HepG2 (cell line): ENCODE measurements around the gene STC2. TPM values are rescaled to one million over a fixed set of nuclear protein-coding genes. Genes with fewer than 3 reads are reported as not detected.
A peak's percentile ranks its signal among the peaks of the same experiment; 100 is the strongest.

Source experiments
- ATAC-seq: fragments of 200-7000 bp; cut with Tn5 transposase; 3 replicates; pipeline ENCODE4 v1.9.1; 2020; ENCODE audit warnings: mild to moderate bottlenecking, moderate library complexity
- BruUV-seq: library from RNA; stranded (reverse); fragments of 400-500 nt; replicated peaks from 2 replicates; lab custom pipeline; 2021; lab: Mats Ljungman, UMichigan
- CTCF ChIA-PET: fragments of 300-600 bp; formaldehyde crosslinking; extraction: SDS; loops from one replicate; lab custom pipeline; 2021; ENCODE audit warnings: low total read pairs, inconsistent platforms, low intra/inter-chr PET ratio; lab: Yijun Ruan, JAX
- POLR2A ChIA-PET: fragments of 350-600 bp; sonication (Branson Sonifier 250); formaldehyde crosslinking; loops from one replicate; lab custom pipeline; 2020; ENCODE audit warnings: antibody characterized with exemption, inconsistent platforms; lab: Yijun Ruan, JAX
- DNase-seq: peaks from one replicate; pipeline ENCODE4 v3.0.0-alpha.2; 2015; ENCODE audit warnings: low spot score
- FAIRE-seq: peaks from 3 replicates; lab custom pipeline; 2011; peaks lifted over from hg19 to GRCh38; lab: Jason Lieb, UNC
- H2AFZ ChIP-seq: one replicate; pipeline ENCODE4 v1.6.1; 2011; ENCODE audit warnings: low read length, inconsistent platforms
- H3K27ac ChIP-seq: fragments of 300-600 bp; 3 replicates; pipeline ENCODE4 v1.8.0; 2011; ENCODE audit warnings: mixed run types, mild to moderate bottlenecking, mixed read lengths, low read length, inconsistent platforms; ENCODE audit not compliant: insufficient read depth; ENCODE audit errors: extremely low read length
- H3K27me3 ChIP-seq, 2 experiments: fragments of 200-600 bp in 1 of 2; 2 replicates in 1 of 2; 3 replicates in 1 of 2; pipeline versions ENCODE4 v1.6.0 to v1.8.0; 2011; ENCODE audit warnings: low read length in 2 of 2, mild to moderate bottlenecking in 2 of 2, moderate library complexity in 2 of 2, inconsistent platforms in 1 of 2; ENCODE audit not compliant: insufficient read depth in 2 of 2, control insufficient read depth in 1 of 2
- H3K36me3 ChIP-seq, 2 experiments: fragments of 200-600 bp in 1 of 2; replicated peaks in 1 of 2; 2 replicates in 1 of 2; 3 replicates in 1 of 2; pipeline versions ENCODE4 v1.5.1 to v1.8.0; 2011; ENCODE audit warnings: low read length in 2 of 2, inconsistent platforms in 1 of 2; ENCODE audit not compliant: insufficient read depth in 2 of 2, control insufficient read depth in 1 of 2
- H3K4me1 ChIP-seq: 2 replicates; pipeline ENCODE4 v1.5.1; 2012; ENCODE audit warnings: low read length, inconsistent platforms; ENCODE audit not compliant: insufficient read depth
- H3K4me2 ChIP-seq: 2 replicates; pipeline ENCODE4 v1.6.0; 2011; ENCODE audit warnings: low read depth, low read length, inconsistent platforms
- H3K4me3 ChIP-seq, 3 experiments: fragments of 200-600 bp in 1 of 3; sonication (generic), shearing (Covaris generic) in 1 of 3; replicated peaks in 1 of 3; 2 replicates each; pipeline ENCODE4 v1.5.1; 2011 to 2016; ENCODE audit warnings: low read length in 3 of 3, inconsistent platforms in 2 of 3, low read depth in 2 of 3, mild to moderate bottlenecking in 2 of 3, control low read depth in 1 of 3, mixed read lengths in 1 of 3; ENCODE audit not compliant: insufficient read depth in 1 of 3
- H3K79me2 ChIP-seq: one replicate; pipeline ENCODE4 v1.6.1; 2011; ENCODE audit warnings: low read length, inconsistent platforms; ENCODE audit not compliant: insufficient read depth
- H3K9ac ChIP-seq: 2 replicates; pipeline ENCODE4 v1.6.0; 2011; ENCODE audit warnings: mild to moderate bottlenecking, low read depth, low read length, inconsistent platforms; ENCODE audit not compliant: insufficient read depth
- H3K9me3 ChIP-seq: 2 replicates; pipeline ENCODE4 v1.5.1; 2012; ENCODE audit warnings: mild to moderate bottlenecking, low read length
- H4K20me1 ChIP-seq: 2 replicates; pipeline ENCODE4 v1.6.0; 2011; ENCODE audit warnings: inconsistent platforms, mild to moderate bottlenecking, low read length, moderate library complexity; ENCODE audit not compliant: insufficient read depth
- CREB1 ChIP-seq, 2 experiments: fragments of 450-650 bp in 1 of 2; IDR thresholded peaks; 2 replicates each; pipeline ENCODE4 v1.6.1; 2016 to 2017; ENCODE audit warnings: control low read depth in 1 of 2, mild to moderate bottlenecking in 1 of 2, missing compliant biosample characterization in 1 of 2, missing genetic modification characterization in 1 of 2
- FOXA1 ChIP-seq, 2 experiments: fragments of 450-650 bp in 1 of 2; sonication (generic) in 1 of 2; formaldehyde crosslinking in 1 of 2; IDR thresholded peaks; 2 replicates each; pipeline versions ENCODE4 v1.4.0 to v1.6.1; 2016 to 2020; ENCODE audit warnings: missing genetic modification reagents in 1 of 2
- FOXA3 ChIP-seq: IDR thresholded peaks from 2 replicates; pipeline ENCODE4 v1.6.1; 2016; ENCODE audit warnings: missing genetic modification reagents, missing compliant biosample characterization
- NCOR1 ChIP-seq: fragments of 200-600 bp; sonication (generic); IDR thresholded peaks from 2 replicates; pipeline ENCODE4 v1.7.0; 2017; ENCODE audit warnings: antibody characterized with exemption, low read length, borderline replicate concordance
- NR2F6 ChIP-seq, 2 experiments: IDR thresholded peaks; 2 replicates each; pipeline ENCODE4 v1.6.1; 2016; ENCODE audit warnings: antibody characterized with exemption in 1 of 2, mild to moderate bottlenecking in 1 of 2
- RNF219 ChIP-seq: sonication (generic); formaldehyde crosslinking; IDR thresholded peaks from 2 replicates; pipeline ENCODE4 v1.5.0; 2020; ENCODE audit warnings: mild to moderate bottlenecking, missing genetic modification reagents
- SIN3A ChIP-seq: IDR thresholded peaks from 2 replicates; pipeline ENCODE4 v1.6.1; 2011; ENCODE audit warnings: low read depth, mild to moderate bottlenecking, control low read depth, low read length, borderline replicate concordance
- TCF12 ChIP-seq, 2 experiments: fragments of 450-650 bp in 1 of 2; sonication (generic) in 1 of 2; formaldehyde crosslinking in 1 of 2; IDR thresholded peaks; 2 replicates each; pipeline versions ENCODE4 v1.6.1 to v1.8.0; 2017 to 2022; ENCODE audit warnings: antibody characterized with exemption in 1 of 2, mild to moderate bottlenecking in 1 of 2, missing genetic modification reagents in 1 of 2, moderate library complexity in 1 of 2
- UBTF ChIP-seq: sonication (generic); formaldehyde crosslinking; IDR thresholded peaks from 2 replicates; pipeline ENCODE4 v1.4.0; 2020; ENCODE audit warnings: mild to moderate bottlenecking, missing genetic modification reagents
- ZEB1 ChIP-seq: IDR thresholded peaks from 2 replicates; pipeline ENCODE4 v1.6.1; 2012; ENCODE audit warnings: mild to moderate bottlenecking, low read depth, inconsistent platforms; ENCODE audit not compliant: insufficient replicate concordance
- ZNF225 ChIP-seq: sonication (generic); formaldehyde crosslinking; IDR thresholded peaks from 2 replicates; pipeline ENCODE4 v1.4.0; 2020; ENCODE audit warnings: mild to moderate bottlenecking, missing genetic modification reagents
- ZNF501 ChIP-seq: sonication (generic); formaldehyde crosslinking; IDR thresholded peaks from 2 replicates; pipeline ENCODE4 v1.5.1; 2020; ENCODE audit warnings: mild to moderate bottlenecking, moderate library complexity, missing genetic modification reagents
- ZNF546 ChIP-seq: sonication (generic); formaldehyde crosslinking; conservative IDR thresholded peaks from 2 replicates; pipeline ENCODE4 v1.8.1; 2023; ENCODE audit warnings: mild to moderate bottlenecking, missing genetic modification reagents
- ZNF629 ChIP-seq: sonication (generic); formaldehyde crosslinking; conservative IDR thresholded peaks from 2 replicates; pipeline ENCODE4 v1.5.0; 2020; ENCODE audit warnings: missing genetic modification reagents
- ZNF720 ChIP-seq: sonication (generic); formaldehyde crosslinking; IDR thresholded peaks from 2 replicates; pipeline ENCODE4 v1.4.0; 2020; ENCODE audit warnings: missing genetic modification reagents
- WGBS: methylation state at CpG from one replicate; pipeline ENCODE4 v1.1.6; 2017; ENCODE audit warnings: low lambda C conversion rate; 5-methylcytosine and 5-hydroxymethylcytosine counted together
- in situ Hi-C: cut with HindIII; loops from 2 replicates; pipeline ENCODE4 v1.10.0; 2017; ENCODE audit warnings: low pct_unique_long_range_greater_than_20kb; ENCODE audit not compliant: extremely low pct_ligation_motif_present
- intact Hi-C: fragments of 100-400 bp; cut with micrococcal nuclease; formaldehyde crosslinking; loops from one replicate; pipeline ENCODE4 v1.10.0; 2022; ENCODE audit not compliant: unreplicated experiment
- polyA plus RNA-seq, 8 experiments: library from polyadenylated mRNA; depleted of rRNA in 3 of 8; stranded (reverse) in 7 of 8; unstranded in 1 of 8; fragments of >200 nt; fragmentation: Illumina TruSeq in 4 of 8; extraction: Trizol in 4 of 8; gene quantifications; 2 replicates each; pipeline versions ENCODE4 v1.2.1 to v1.2.3, GENCODE V29; 2011 to 2016; ENCODE audit warnings: low read depth in 4 of 8, missing spikeins in 1 of 8, mixed read lengths in 1 of 8; ENCODE audit not compliant: insufficient read depth in 1 of 8
- total RNA-seq, 5 experiments: library from RNA; depleted of rRNA; stranded (reverse); fragments of >200 nt; fragmentation: Illumina TruSeq; extraction: Trizol; gene quantifications; 2 replicates each; pipeline ENCODE4 v1.2.3, GENCODE V29; 2016; ENCODE audit warnings: low read depth in 1 of 5
- TF ChIP-seq, protein P1 (sequence below): IDR thresholded peaks from 2 replicates; pipeline ENCODE4 v1.6.1; 2016; ENCODE audit warnings: mild to moderate bottlenecking

STC2 gene
- total and polyA plus RNA-seq, 2 of the 13 experiments (the other 11 are each of a cell fraction or from before 2014, with no cell fraction given), result 27.1 to 69.2 TPM

GRCh38 chr5:173290477-173291131, 37.6 kb downstream of the STC2 start:
- H3K9me3 ChIP-seq, result no peaks in the 10 kb centered on the region
- BruUV-seq, result no TSS peak
- ATAC-seq (peak; percentile 59), DNase-seq (peak; percentile 55), FAIRE-seq (peak; percentile 8)
- CTCF ChIA-PET, result no interaction called here
- 0% methylated on average over 8 of the region's 12 CpGs for WGBS
- H3K79me2 ChIP-seq, result no peaks in the 10 kb centered on the region
- no peaks in the 10 kb centered on the region for H3K36me3 ChIP-seq
- POLR2A ChIA-PET, result interaction anchor here (11.1 kb wide), 1 partner anchor 39 kb away, joined by 513 read pairs; the partner anchor contains the start of gene STC2
- no peaks in the 10 kb centered on the region for H4K20me1 ChIP-seq
- intact Hi-C loops (no loop called here), in situ Hi-C loops (loop anchor here (5.0 to 25.0 kb wide), 2 partner anchors 42 to 303 kb away; partner anchors contain the start of gene ATP6V0E1)
- H2AFZ ChIP-seq, result no peak overlapping the region
- peak overlapping the region; percentile 24; the same call in 1 of the 2 replicates for H3K9ac ChIP-seq
- H3K27ac ChIP-seq, result peak overlapping the region; percentile 22
- H3K4me2 ChIP-seq, result peak overlapping the region; percentile 66
- H3K4me1 ChIP-seq, result peaks cover 53% of the 10 kb centered on the region
- H3K27me3 ChIP-seq, result no peaks in the 10 kb centered on the region; a peak in 1 of 5 replicates
- H3K4me3 ChIP-seq, result peak overlapping the region in 2 of 3 experiments; percentile 39 to 40; a peak in 4 of 6 replicates
- TF ChIP-seq NCOR1 (peak; percentile 49; the same call in 1 of the 2 replicates), NR2F6 (IDR thresholded peaks at IDR 0.05) (peak; percentile 61; the same call in 1 of the 2 replicates), NR2F6 (CRISPR knock-in tag; IDR thresholded peaks at IDR 0.05) (0 out of 2 replicates have a peak, but pooled peaks have one; percentile 53), ZNF629 (no peak), ZNF546 (CRISPR knock-in tag) (no peak), ZNF501 (CRISPR knock-in tag) (peak; percentile 45; the same call in 1 of the 2 replicates), ZNF720 (no peak), SIN3A (peak; percentile 55; the same call in 1 of the 2 replicates), UBTF (CRISPR knock-in tag) (0 out of 2 replicates have a peak, but pooled peaks have one; percentile 33), ZEB1 (peak; percentile 30), FOXA3 (CRISPR knock-in tag) (peak; percentile 49), RNF219 (CRISPR knock-in tag) (0 out of 2 replicates have a peak, but pooled peaks have one; percentile 27), TCF12 (IDR thresholded peaks at IDR 0.05) (no peak), TCF12 (CRISPR knock-in tag; IDR thresholded peaks at IDR 0.05) (no peak), ZNF225 (CRISPR knock-in tag) (no peak), FOXA1 (IDR thresholded peaks at IDR 0.05) (no peak), FOXA1 (CRISPR knock-in tag; IDR thresholded peaks at IDR 0.05) (peak; percentile 41; the same call in 1 of the 2 replicates), CREB1 (IDR thresholded peaks at IDR 0.05) (no peak), CREB1 (CRISPR knock-in tag; IDR thresholded peaks at IDR 0.05) (peak; percentile 17; the same call in 1 of the 2 replicates)
- TF ChIP-seq, protein P1, sequence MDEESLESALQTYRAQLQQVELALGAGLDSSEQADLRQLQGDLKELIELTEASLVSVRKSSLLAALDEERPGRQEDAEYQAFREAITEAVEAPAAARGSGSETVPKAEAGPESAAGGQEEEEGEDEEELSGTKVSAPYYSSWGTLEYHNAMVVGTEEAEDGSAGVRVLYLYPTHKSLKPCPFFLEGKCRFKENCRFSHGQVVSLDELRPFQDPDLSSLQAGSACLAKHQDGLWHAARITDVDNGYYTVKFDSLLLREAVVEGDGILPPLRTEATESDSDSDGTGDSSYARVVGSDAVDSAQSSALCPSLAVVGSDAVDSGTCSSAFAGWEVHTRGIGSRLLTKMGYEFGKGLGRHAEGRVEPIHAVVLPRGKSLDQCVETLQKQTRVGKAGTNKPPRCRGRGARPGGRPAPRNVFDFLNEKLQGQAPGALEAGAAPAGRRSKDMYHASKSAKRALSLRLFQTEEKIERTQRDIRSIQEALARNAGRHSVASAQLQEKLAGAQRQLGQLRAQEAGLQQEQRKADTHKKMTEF (CRISPR knock-in tag), result 0 out of 2 replicates have a peak, but pooled peaks have one; percentile 24
